ENCODE results near the gene GIT1.

GRCh38 chr17:29594519-29595090 is 5.2 kb upstream of the GIT1 start:
- TF ChIP-seq CTCF (IDR thresholded peaks at IDR 0.05; ENCODE audit: low read length) = no peak
- no peak for TF ChIP-seq EZH2 (IDR thresholded peaks at IDR 0.05; ENCODE audit: borderline replicate concordance, low read length)
